Stimulated activated CD8-positive, alpha-beta memory T cell treated with anti-CD3 and anti-CD28 coated beads, Interleukin-7, amount 100 ng/mL, for 24 hours (primary cell): Measurements from ENCODE around the gene PIEZO2.

Experiments
- DNase-seq: peaks from one replicate; pipeline ENCODE4 v3.0.0-alpha.2; 2020; ENCODE audit warnings: low read depth

PIEZO2 gene

GRCh38 chr18:10736984-10737383 is 412.4 kb downstream of the PIEZO2 start:
- no peak for DNase-seq

- DNase-seq = no peak
These were observed 416.4 kb downstream of the PIEZO2 start for GRCh38 chr18:10732990-10733389.

- DNase-seq = no peak
These were observed 421.9 kb downstream of the PIEZO2 start for GRCh38 chr18:10727477-10727876.

- no peak for DNase-seq
These were observed 422.9 kb downstream of the PIEZO2 start for GRCh38 chr18:10726198-10727068.

GRCh38 chr18:10724666-10725065 is 424.7 kb downstream of the PIEZO2 start:
- DNase-seq = no peak

- no peak for DNase-seq
These were observed 425.9 kb downstream of the PIEZO2 start for GRCh38 chr18:10723496-10723895.

- no peak for DNase-seq
These were observed 430.6 kb downstream of the PIEZO2 start for GRCh38 chr18:10718809-10719208.

- DNase-seq = no peak
These were observed 433.6 kb downstream of the PIEZO2 start for GRCh38 chr18:10715791-10716190.

GRCh38 chr18:10713409-10713808 is 436.0 kb downstream of the PIEZO2 start:
- DNase-seq = no peak

- DNase-seq = no peak
These were observed 442.1 kb downstream of the PIEZO2 start for GRCh38 chr18:10707294-10707693.

- DNase-seq = no peak
These were observed 443.6 kb downstream of the PIEZO2 start for GRCh38 chr18:10705786-10706185.

GRCh38 chr18:10705291-10705690 is 444.1 kb downstream of the PIEZO2 start:
- DNase-seq = no peak

GRCh38 chr18:10702206-10702605 is 447.2 kb downstream of the PIEZO2 start:
- DNase-seq = no peak

- no peak for DNase-seq
These were observed 459.0 kb downstream of the PIEZO2 start for GRCh38 chr18:10690366-10690765.

GRCh38 chr18:10690035-10690329 is 459.4 kb downstream of the PIEZO2 start:
- no peak for DNase-seq

- DNase-seq = no peak
These were observed 459.9 kb downstream of the PIEZO2 start for GRCh38 chr18:10689236-10690034.

- no peak for DNase-seq
These were observed 460.6 kb downstream of the PIEZO2 start for GRCh38 chr18:10688766-10689165.

GRCh38 chr18:10687161-10687925 is 462.0 kb downstream of the PIEZO2 start:
- no peak for DNase-seq

- no peak for DNase-seq
These were observed 463.1 kb downstream of the PIEZO2 start for GRCh38 chr18:10686308-10686707.

- DNase-seq = no peak
These were observed 463.9 kb downstream of the PIEZO2 start for GRCh38 chr18:10685484-10685883.

- DNase-seq = no peak
These were observed 467.0 kb downstream of the PIEZO2 start for GRCh38 chr18:10682368-10682714.

GRCh38 chr18:10681581-10682367 is 467.6 kb downstream of the PIEZO2 start:
- DNase-seq = no peak
